H9 (cell line): ENCODE measurements around the gene SLIRP. TPM values are rescaled to one million over a fixed set of nuclear protein-coding genes. Genes with fewer than 3 reads are reported as not detected.
A peak's percentile ranks its signal among the peaks of the same experiment; 100 is the strongest.

ENCODE experiments used
- DNase-seq: peaks from one replicate; pipeline ENCODE4 v3.0.0-alpha.2; 2017
- H2AFZ ChIP-seq: one replicate; pipeline ENCODE4 v1.6.1; 2013; ENCODE audit warnings: mild to moderate bottlenecking, low read length, control low read depth, moderate library complexity
- H2AK5ac ChIP-seq: 2 replicates; pipeline ENCODE4 v1.6.1; 2013; ENCODE audit warnings: low read length, control low read depth, mixed read lengths; ENCODE audit not compliant: insufficient read length
- H2BK120ac ChIP-seq: one replicate; pipeline ENCODE4 v1.6.1; 2013; ENCODE audit warnings: low read depth, mild to moderate bottlenecking, low read length, control low read depth, inconsistent platforms; ENCODE audit not compliant: poor library complexity, severe bottlenecking
- H2BK12ac ChIP-seq: 2 replicates; pipeline ENCODE4 v1.6.1; 2013; ENCODE audit warnings: low read length, control low read depth, mixed read lengths, low read depth; ENCODE audit not compliant: insufficient read length
- H2BK15ac ChIP-seq: 2 replicates; pipeline ENCODE4 v1.6.1; 2013; ENCODE audit warnings: low read depth, low read length, control low read depth
- H2BK20ac ChIP-seq: one replicate; pipeline ENCODE4 v1.6.1; 2013; ENCODE audit warnings: low read depth, mild to moderate bottlenecking, low read length, control low read depth, inconsistent platforms; ENCODE audit not compliant: poor library complexity, severe bottlenecking
- H2BK5ac ChIP-seq: 2 replicates; pipeline ENCODE4 v1.6.1; 2013; ENCODE audit warnings: low read length, control low read depth, mixed read lengths; ENCODE audit not compliant: insufficient read length
- H3K14ac ChIP-seq: 2 replicates; pipeline ENCODE4 v1.6.1; 2013; ENCODE audit warnings: low read length, control low read depth; ENCODE audit not compliant: insufficient read depth
- H3K18ac ChIP-seq: 2 replicates; pipeline ENCODE4 v1.6.1; 2013; ENCODE audit warnings: low read depth, mild to moderate bottlenecking, mixed read lengths, low read length, control low read depth; ENCODE audit not compliant: insufficient read length
- H3K23ac ChIP-seq: 2 replicates; pipeline ENCODE4 v1.6.1; 2013; ENCODE audit warnings: low read length, control low read depth, mixed read lengths, low read depth; ENCODE audit not compliant: insufficient read length
- H3K23me2 ChIP-seq: 2 replicates; pipeline ENCODE4 v1.6.1; 2013; ENCODE audit warnings: low read depth, mild to moderate bottlenecking, mixed read lengths, low read length, control low read depth; ENCODE audit not compliant: insufficient read length, poor library complexity, severe bottlenecking
- H3K27ac ChIP-seq: 2 replicates; pipeline ENCODE4 v1.5.1; 2013; ENCODE audit warnings: low read length, control low read depth, mixed read lengths, low read depth; ENCODE audit not compliant: insufficient read length
- H3K27me3 ChIP-seq: 2 replicates; pipeline ENCODE4 v1.6.1; 2013; ENCODE audit warnings: low read length, control low read depth, inconsistent platforms; ENCODE audit not compliant: insufficient read depth
- H3K4ac ChIP-seq: 2 replicates; pipeline ENCODE4 v1.6.1; 2013; ENCODE audit warnings: low read depth, mild to moderate bottlenecking, control low read depth, inconsistent platforms, low read length, moderate library complexity
- H3K4me1 ChIP-seq: 2 replicates; pipeline ENCODE4 v1.6.1; 2013; ENCODE audit warnings: low read length, control low read depth, inconsistent platforms; ENCODE audit not compliant: insufficient read depth
- H3K4me2 ChIP-seq: 2 replicates; pipeline ENCODE4 v1.6.1; 2013; ENCODE audit warnings: low read length, control low read depth, mixed read lengths; ENCODE audit not compliant: insufficient read length, insufficient read depth
- H3K56ac ChIP-seq: 2 replicates; pipeline ENCODE4 v1.6.1; 2013; ENCODE audit warnings: low read depth, mild to moderate bottlenecking, mixed read lengths, low read length, control low read depth; ENCODE audit not compliant: insufficient read length
- H3K79me1 ChIP-seq: 2 replicates; pipeline ENCODE4 v1.6.1; 2013; ENCODE audit warnings: low read depth, mild to moderate bottlenecking, moderate library complexity, low read length, control low read depth, inconsistent platforms; ENCODE audit not compliant: insufficient read depth, poor library complexity, severe bottlenecking
- H3K79me2 ChIP-seq: 2 replicates; pipeline ENCODE4 v1.6.1; 2013; ENCODE audit warnings: low read length, control low read depth, inconsistent platforms; ENCODE audit not compliant: insufficient read depth
- H3K9ac ChIP-seq: 2 replicates; pipeline ENCODE4 v1.6.1; 2013; ENCODE audit warnings: low read length, control low read depth, mixed read lengths; ENCODE audit not compliant: insufficient read length; ENCODE audit errors: extremely low read depth
- H3K9me3 ChIP-seq: one replicate; pipeline ENCODE4 v1.6.1; 2013; ENCODE audit warnings: low read depth, low read length, inconsistent platforms; ENCODE audit not compliant: control insufficient read depth
- H3T11ph ChIP-seq: one replicate; pipeline ENCODE4 v1.6.1; 2013; ENCODE audit warnings: mild to moderate bottlenecking, low read length, control low read depth, inconsistent platforms
- H4K20me1 ChIP-seq: one replicate; pipeline ENCODE4 v1.6.1; 2013; ENCODE audit not compliant: control insufficient read depth, insufficient read length, insufficient read depth
- H4K5ac ChIP-seq: 2 replicates; pipeline ENCODE4 v1.6.1; 2013; ENCODE audit warnings: low read depth, mild to moderate bottlenecking, mixed read lengths, low read length, control low read depth; ENCODE audit not compliant: insufficient read length
- H4K8ac ChIP-seq: replicated peaks from 2 replicates; pipeline ENCODE4 v1.6.1; 2013; ENCODE audit warnings: low read length, control low read depth, mixed read lengths, low read depth; ENCODE audit not compliant: insufficient read length
- H4K91ac ChIP-seq: 2 replicates; pipeline ENCODE4 v1.6.1; 2013; ENCODE audit warnings: low read depth, mild to moderate bottlenecking, moderate library complexity, mixed read lengths, low read length, control low read depth; ENCODE audit not compliant: insufficient read length
- H3K27ac Mint-ChIP-seq, 3 experiments: 2 replicates in 2 of 3; 3 replicates in 1 of 3; pipeline ENCODE4 v1.8.0; 2020 to 2021; ENCODE audit warnings: mixed read lengths in 3 of 3, mild to moderate bottlenecking in 1 of 3, moderate library complexity in 1 of 3
- H3K27me3 Mint-ChIP-seq: 2 replicates; pipeline ENCODE4 v1.8.0; 2021; ENCODE audit warnings: low read depth, mild to moderate bottlenecking, moderate library complexity, mixed read lengths
- H3K36me3 Mint-ChIP-seq, 3 experiments: 2 replicates in 2 of 3; 3 replicates in 1 of 3; pipeline ENCODE4 v1.8.0; 2020 to 2021; ENCODE audit warnings: low read depth in 3 of 3, mixed read lengths in 3 of 3; ENCODE audit not compliant: insufficient read depth in 1 of 3
- H3K4me1 Mint-ChIP-seq, 2 experiments: 2 replicates each; pipeline ENCODE4 v1.8.0; 2020; ENCODE audit warnings: mixed read lengths in 2 of 2
- H3K4me3 Mint-ChIP-seq, 2 experiments: 2 replicates in 1 of 2; 3 replicates in 1 of 2; pipeline ENCODE4 v1.8.0; 2020 to 2021; ENCODE audit warnings: mild to moderate bottlenecking in 2 of 2, mixed read lengths in 2 of 2, moderate library complexity in 1 of 2
- H3K9me3 Mint-ChIP-seq, 2 experiments: 2 replicates in 1 of 2; 3 replicates in 1 of 2; pipeline ENCODE4 v1.8.0; 2020; ENCODE audit warnings: mild to moderate bottlenecking in 2 of 2, mixed read lengths in 2 of 2, moderate library complexity in 1 of 2
- WGBS: extraction: QIAGEN DNeasy Blood & Tissue Kit; methylation state at CpG from one replicate; pipeline ENCODE4 v1.1.7; 2013; ENCODE audit warnings: missing lambda C conversion rate, low lambda C conversion rate, mixed read lengths; ENCODE audit not compliant: insufficient read length; ENCODE audit errors: extremely low coverage; 5-methylcytosine and 5-hydroxymethylcytosine counted together
- total RNA-seq: library from RNA; stranded (reverse); gene quantifications from 2 replicates; pipeline ENCODE4 v1.2.1, GENCODE V29; 2021
- TF ChIP-seq, protein P1 (sequence below): fragments of 200-600 bp; sonication (generic); conservative IDR thresholded peaks from 3 replicates; pipeline ENCODE4 v1.8.0; 2021; ENCODE audit warnings: antibody characterized with exemption, mild to moderate bottlenecking

SLIRP gene
- total RNA-seq, 1 experiment from 2014 or later = 337 TPM

DNA sequence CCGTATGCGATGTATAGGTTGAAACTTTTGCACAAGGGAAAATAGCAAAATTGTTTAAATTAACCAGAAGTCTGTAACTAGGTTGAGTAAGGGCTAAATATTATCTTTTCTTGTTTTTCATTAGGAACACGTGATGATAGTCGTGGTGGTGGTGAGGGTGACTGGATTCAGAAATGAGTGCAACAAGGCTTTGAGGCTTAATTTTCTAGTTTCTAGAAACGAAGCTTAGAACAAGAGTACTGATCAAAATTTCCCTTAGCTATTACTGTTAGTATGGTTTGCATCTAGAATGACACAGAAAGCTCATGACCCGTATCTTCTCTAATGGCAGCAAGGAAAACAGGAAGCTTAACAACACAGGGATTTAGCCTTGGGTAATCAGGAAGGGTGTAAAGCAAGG lies 7.0 kb downstream of the SLIRP start:
- no CpG with 5 or more reads among the region's 6 CpGs for whole genome bisulfite sequencing
- peaks cover 48 to 89% (median 79%) of the 10 kb centered on the region in 3 experiments; a peak in 6 of 7 replicates for H3K36me3 Mint-ChIP-seq

More for the DNA sequence above, 7.0 kb downstream of the SLIRP start:
- DNase-seq = no peak
- Histone ChIP-seq H3K79me1 (no peaks in the 10 kb centered on the region), H2BK5ac (no peak overlapping the region), H3K9ac (no peak overlapping the region), H2BK120ac (no peak overlapping the region), H3K14ac (no peak overlapping the region), H3K23me2 (no peaks in the 10 kb centered on the region), H3K27ac (no peak overlapping the region), H4K91ac (no peak overlapping the region), H3K79me2 (peaks cover 10% of the 10 kb centered on the region; the same call in 1 of the 2 replicates), H2BK15ac (no peak overlapping the region), H3K27me3 (no peaks in the 10 kb centered on the region), H3K4ac (no peak overlapping the region), H3K23ac (no peak overlapping the region), H3K4me1 (no peaks in the 10 kb centered on the region), H3T11ph (no peak overlapping the region), H2BK20ac (no peak overlapping the region), H4K8ac (no peak overlapping the region), H3K4me2 (no peak overlapping the region), H3K56ac (no peak overlapping the region), H3K18ac (no peak overlapping the region), H2AK5ac (no peak overlapping the region), H2BK12ac (no peak overlapping the region), H4K20me1 (no peaks in the 10 kb centered on the region), H2AFZ (no peak overlapping the region), H3K9me3 (no peaks in the 10 kb centered on the region), H4K5ac (no peak overlapping the region)
- Mint-ChIP-seq H3K9me3 (no peaks in the 10 kb centered on the region), H3K4me1 (peaks cover 0 to 4% of the 10 kb centered on the region in 2 experiments; a peak in 3 of 4 replicates), H3K4me3 (no peak overlapping the region), H3K27me3 (no peaks in the 10 kb centered on the region), H3K27ac (peak overlapping the region in 1 of 3 experiments; percentile 39; a peak in 2 of 7 replicates)
- TF ChIP-seq, protein P1, sequence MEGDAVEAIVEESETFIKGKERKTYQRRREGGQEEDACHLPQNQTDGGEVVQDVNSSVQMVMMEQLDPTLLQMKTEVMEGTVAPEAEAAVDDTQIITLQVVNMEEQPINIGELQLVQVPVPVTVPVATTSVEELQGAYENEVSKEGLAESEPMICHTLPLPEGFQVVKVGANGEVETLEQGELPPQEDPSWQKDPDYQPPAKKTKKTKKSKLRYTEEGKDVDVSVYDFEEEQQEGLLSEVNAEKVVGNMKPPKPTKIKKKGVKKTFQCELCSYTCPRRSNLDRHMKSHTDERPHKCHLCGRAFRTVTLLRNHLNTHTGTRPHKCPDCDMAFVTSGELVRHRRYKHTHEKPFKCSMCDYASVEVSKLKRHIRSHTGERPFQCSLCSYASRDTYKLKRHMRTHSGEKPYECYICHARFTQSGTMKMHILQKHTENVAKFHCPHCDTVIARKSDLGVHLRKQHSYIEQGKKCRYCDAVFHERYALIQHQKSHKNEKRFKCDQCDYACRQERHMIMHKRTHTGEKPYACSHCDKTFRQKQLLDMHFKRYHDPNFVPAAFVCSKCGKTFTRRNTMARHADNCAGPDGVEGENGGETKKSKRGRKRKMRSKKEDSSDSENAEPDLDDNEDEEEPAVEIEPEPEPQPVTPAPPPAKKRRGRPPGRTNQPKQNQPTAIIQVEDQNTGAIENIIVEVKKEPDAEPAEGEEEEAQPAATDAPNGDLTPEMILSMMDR = no peak
